OCI-LY1 (cell line): Measurements from ENCODE around the gene ZNF362.

Experiments
- EZH2 ChIP-seq: fragments of 200-600 bp; sonication (generic), shearing (Covaris generic); IDR thresholded peaks from 2 replicates; pipeline ENCODE4 v1.8.0; 2017; ENCODE audit warnings: borderline replicate concordance, mixed run types, mild to moderate bottlenecking, antibody characterized with exemption, low read length, moderate library complexity, mixed read lengths
- TF ChIP-seq, protein P1 (sequence below): fragments of 200-600 bp; sonication (generic), shearing (Covaris generic); IDR thresholded peaks from 2 replicates; pipeline ENCODE4 v1.5.1; 2017; ENCODE audit warnings: mild to moderate bottlenecking, antibody characterized with exemption, low read length, moderate library complexity, mixed read lengths

DNA sequence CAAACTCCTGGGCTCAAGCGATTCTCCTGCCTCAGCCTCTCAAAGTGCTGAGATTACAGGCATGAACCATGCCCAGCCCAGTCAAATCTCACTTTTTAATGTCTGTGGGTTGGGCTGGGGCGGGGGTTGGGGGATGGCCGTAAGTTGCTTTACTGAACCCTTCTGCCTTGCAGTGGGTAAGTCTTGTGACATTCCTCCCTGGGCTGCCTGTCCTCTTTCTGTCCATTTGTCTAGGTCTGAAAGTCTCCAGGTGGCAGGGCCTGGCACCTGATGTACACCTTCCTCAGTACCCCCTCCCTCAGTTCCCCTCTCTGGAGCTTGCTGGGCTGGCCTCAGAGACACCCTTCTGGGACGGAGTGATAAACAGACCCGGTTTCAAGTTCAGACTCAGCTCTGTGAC lies 13.3 kb downstream of the ZNF362 start:
- TF ChIP-seq, protein P1, sequence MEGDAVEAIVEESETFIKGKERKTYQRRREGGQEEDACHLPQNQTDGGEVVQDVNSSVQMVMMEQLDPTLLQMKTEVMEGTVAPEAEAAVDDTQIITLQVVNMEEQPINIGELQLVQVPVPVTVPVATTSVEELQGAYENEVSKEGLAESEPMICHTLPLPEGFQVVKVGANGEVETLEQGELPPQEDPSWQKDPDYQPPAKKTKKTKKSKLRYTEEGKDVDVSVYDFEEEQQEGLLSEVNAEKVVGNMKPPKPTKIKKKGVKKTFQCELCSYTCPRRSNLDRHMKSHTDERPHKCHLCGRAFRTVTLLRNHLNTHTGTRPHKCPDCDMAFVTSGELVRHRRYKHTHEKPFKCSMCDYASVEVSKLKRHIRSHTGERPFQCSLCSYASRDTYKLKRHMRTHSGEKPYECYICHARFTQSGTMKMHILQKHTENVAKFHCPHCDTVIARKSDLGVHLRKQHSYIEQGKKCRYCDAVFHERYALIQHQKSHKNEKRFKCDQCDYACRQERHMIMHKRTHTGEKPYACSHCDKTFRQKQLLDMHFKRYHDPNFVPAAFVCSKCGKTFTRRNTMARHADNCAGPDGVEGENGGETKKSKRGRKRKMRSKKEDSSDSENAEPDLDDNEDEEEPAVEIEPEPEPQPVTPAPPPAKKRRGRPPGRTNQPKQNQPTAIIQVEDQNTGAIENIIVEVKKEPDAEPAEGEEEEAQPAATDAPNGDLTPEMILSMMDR: no peak
- TF ChIP-seq EZH2: no peak
